ENCODE data around the gene RPUSD1.

RPUSD1 gene

GRCh38 chr16:735982-736453 is 52.2 kb downstream of the RPUSD1 start:
- Histone ChIP-seq H3K4me3 (ENCODE audit: low read depth, low read length) (no peak overlapping the region), H3K27ac (no peak overlapping the region), H3K9me3 (ENCODE audit: severe bottlenecking) (no peaks in the 10 kb centered on the region), H3K27me3 (ENCODE audit: insufficient read depth, low read depth, severe bottlenecking) (no peaks in the 10 kb centered on the region), H3K36me3 (peaks cover 50% of the 10 kb centered on the region)
- DNase-seq = no peak
- TF ChIP-seq, protein P1, sequence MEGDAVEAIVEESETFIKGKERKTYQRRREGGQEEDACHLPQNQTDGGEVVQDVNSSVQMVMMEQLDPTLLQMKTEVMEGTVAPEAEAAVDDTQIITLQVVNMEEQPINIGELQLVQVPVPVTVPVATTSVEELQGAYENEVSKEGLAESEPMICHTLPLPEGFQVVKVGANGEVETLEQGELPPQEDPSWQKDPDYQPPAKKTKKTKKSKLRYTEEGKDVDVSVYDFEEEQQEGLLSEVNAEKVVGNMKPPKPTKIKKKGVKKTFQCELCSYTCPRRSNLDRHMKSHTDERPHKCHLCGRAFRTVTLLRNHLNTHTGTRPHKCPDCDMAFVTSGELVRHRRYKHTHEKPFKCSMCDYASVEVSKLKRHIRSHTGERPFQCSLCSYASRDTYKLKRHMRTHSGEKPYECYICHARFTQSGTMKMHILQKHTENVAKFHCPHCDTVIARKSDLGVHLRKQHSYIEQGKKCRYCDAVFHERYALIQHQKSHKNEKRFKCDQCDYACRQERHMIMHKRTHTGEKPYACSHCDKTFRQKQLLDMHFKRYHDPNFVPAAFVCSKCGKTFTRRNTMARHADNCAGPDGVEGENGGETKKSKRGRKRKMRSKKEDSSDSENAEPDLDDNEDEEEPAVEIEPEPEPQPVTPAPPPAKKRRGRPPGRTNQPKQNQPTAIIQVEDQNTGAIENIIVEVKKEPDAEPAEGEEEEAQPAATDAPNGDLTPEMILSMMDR (IDR thresholded peaks at IDR 0.05; ENCODE audit: low read depth, low read length) = no peak

- H3K9me3 ChIP-seq (ENCODE audit: severe bottlenecking) = no peaks in the 10 kb centered on the region
- no peak overlapping the region for H3K4me3 ChIP-seq (ENCODE audit: low read depth, low read length)
- no peak overlapping the region for H3K27ac ChIP-seq
- H3K27me3 ChIP-seq (ENCODE audit: insufficient read depth, low read depth, severe bottlenecking) = no peaks in the 10 kb centered on the region
- TF ChIP-seq, protein P1 (IDR thresholded peaks at IDR 0.05; ENCODE audit: low read depth, low read length) = no peak
- peaks cover 53% of the 10 kb centered on the region for H3K36me3 ChIP-seq
- no peak for DNase-seq
Measured at GRCh38 chr16:734981-735881, 53.0 kb downstream of the RPUSD1 start.

All from WERI-Rb-1 (cell line).